Adipocyte (in vitro differentiated cells): ENCODE data around the gene POU3F1.

Experiments used
- DNase-seq: peaks from one replicate; pipeline ENCODE4 v3.0.0-alpha.2; 2015; ENCODE audit warnings: low read depth
- H3K27me3 ChIP-seq: replicated peaks from 2 replicates; pipeline ENCODE4 v1.7.0; 2013; ENCODE audit warnings: mild to moderate bottlenecking, low read length, moderate library complexity; ENCODE audit not compliant: control insufficient read depth, insufficient read depth
- H3K36me3 ChIP-seq: 2 replicates; pipeline ENCODE4 v1.7.0; 2013; ENCODE audit warnings: low read length, mild to moderate bottlenecking, moderate library complexity; ENCODE audit not compliant: control insufficient read depth, insufficient read depth, severe bottlenecking
- H3K4me1 ChIP-seq: 2 replicates; pipeline ENCODE4 v1.7.0; 2013; ENCODE audit warnings: mild to moderate bottlenecking, low read length, moderate library complexity; ENCODE audit not compliant: control insufficient read depth, insufficient read depth
- H3K4me3 ChIP-seq: 2 replicates; pipeline ENCODE4 v1.7.0; 2013; ENCODE audit warnings: mild to moderate bottlenecking, low read length, moderate library complexity
- H3K9ac ChIP-seq: 2 replicates; pipeline ENCODE4 v1.7.0; 2013; ENCODE audit warnings: mild to moderate bottlenecking, low read length, moderate library complexity
- H3K9me3 ChIP-seq: 2 replicates; pipeline ENCODE4 v1.7.0; 2013; ENCODE audit warnings: mild to moderate bottlenecking, low read length, moderate library complexity; ENCODE audit not compliant: control insufficient read depth

The POU3F1 gene

GRCh38 chr1:38031513-38031866 is 15.1 kb downstream of the POU3F1 start:
- no peak overlapping the region for H3K4me3 ChIP-seq
- H3K9ac ChIP-seq: no peak overlapping the region
- no peaks in the 10 kb centered on the region for H3K9me3 ChIP-seq
- no peaks in the 10 kb centered on the region for H3K36me3 ChIP-seq
- no peak for DNase-seq
- no peaks in the 10 kb centered on the region for H3K27me3 ChIP-seq
- H3K4me1 ChIP-seq: peaks cover 26% of the 10 kb centered on the region

- H3K36me3 ChIP-seq: peaks cover 5% of the 10 kb centered on the region
- H3K9ac ChIP-seq: peak overlapping the region; percentile 43
- no peak for DNase-seq
- H3K4me3 ChIP-seq: no peak overlapping the region
- no peaks in the 10 kb centered on the region for H3K27me3 ChIP-seq
- no peaks in the 10 kb centered on the region for H3K9me3 ChIP-seq
- peaks cover 26% of the 10 kb centered on the region for H3K4me1 ChIP-seq
Observed at GRCh38 chr1:38030596-38031512, 15.7 kb downstream of the POU3F1 start.

- Histone ChIP-seq H3K9ac (peak overlapping the region; percentile 43), H3K9me3 (no peaks in the 10 kb centered on the region), H3K27me3 (no peaks in the 10 kb centered on the region), H3K4me1 (peaks cover 26% of the 10 kb centered on the region), H3K36me3 (peaks cover 15% of the 10 kb centered on the region), H3K4me3 (no peak overlapping the region)
- DNase-seq: peak; percentile 34
Observed at GRCh38 chr1:38029685-38030511, 16.7 kb downstream of the POU3F1 start.

DNA sequence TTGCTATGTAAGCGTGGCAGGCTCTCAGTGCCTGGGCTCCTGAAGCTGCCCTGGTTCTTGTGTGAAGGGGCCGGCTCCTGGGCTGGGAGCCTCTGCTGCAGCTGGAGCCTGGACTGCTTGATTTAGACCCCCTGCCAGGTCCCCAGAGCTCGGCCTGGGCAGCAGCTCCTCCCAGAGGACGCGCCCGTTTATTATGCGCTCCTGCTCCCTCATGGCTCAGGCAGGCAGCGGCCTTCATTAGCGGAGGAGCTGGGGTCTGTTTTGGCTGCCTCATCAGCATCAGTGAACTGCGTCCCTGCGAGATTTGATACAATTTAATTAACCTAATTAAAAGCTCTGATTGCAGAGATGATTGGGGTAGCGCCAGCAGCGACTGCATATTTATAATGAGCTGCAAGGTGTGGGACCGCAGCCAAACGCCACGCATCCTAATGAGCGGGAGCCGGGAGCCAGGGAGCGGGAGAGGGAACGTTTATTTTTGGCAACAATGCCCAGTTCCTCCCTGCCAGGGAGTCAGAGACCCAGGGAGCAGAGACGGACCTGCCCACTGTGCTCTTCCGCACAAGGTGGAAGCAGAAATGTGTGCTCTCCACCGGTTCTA is 17.4 kb downstream of the POU3F1 start:
- H3K9me3 ChIP-seq: no peaks in the 10 kb centered on the region
- H3K27me3 ChIP-seq: no peaks in the 10 kb centered on the region
- no peak for DNase-seq
- no peak overlapping the region for H3K4me3 ChIP-seq
- H3K9ac ChIP-seq: peak overlapping the region; percentile 43
- peaks cover 26% of the 10 kb centered on the region for H3K4me1 ChIP-seq
- peaks cover 20% of the 10 kb centered on the region for H3K36me3 ChIP-seq

DNA sequence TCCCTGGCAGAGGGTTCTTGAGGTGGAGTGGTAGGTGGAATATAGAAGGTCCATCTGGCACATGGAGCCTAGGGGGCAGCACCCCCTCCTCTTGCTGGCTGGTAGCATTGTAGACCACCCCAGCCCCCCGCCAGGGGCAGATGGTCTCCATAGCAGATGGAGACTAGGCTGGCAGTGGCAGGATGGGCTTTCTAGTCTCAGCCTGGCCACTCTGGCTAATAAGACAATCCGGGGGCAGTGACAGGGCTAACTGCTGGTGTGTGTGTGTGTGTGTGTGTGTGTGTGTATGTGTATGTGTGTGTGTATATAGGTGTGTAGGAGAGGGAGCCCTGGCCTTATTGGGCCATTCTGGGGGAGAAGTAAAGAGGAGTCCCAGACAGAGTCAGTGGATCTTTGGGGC is 17.9 kb downstream of the POU3F1 start:
- Histone ChIP-seq H3K9ac (peak overlapping the region; percentile 20), H3K9me3 (no peaks in the 10 kb centered on the region), H3K4me3 (no peak overlapping the region), H3K27me3 (no peaks in the 10 kb centered on the region), H3K4me1 (peaks cover 26% of the 10 kb centered on the region), H3K36me3 (peaks cover 25% of the 10 kb centered on the region)
- DNase-seq: no peak

DNA sequence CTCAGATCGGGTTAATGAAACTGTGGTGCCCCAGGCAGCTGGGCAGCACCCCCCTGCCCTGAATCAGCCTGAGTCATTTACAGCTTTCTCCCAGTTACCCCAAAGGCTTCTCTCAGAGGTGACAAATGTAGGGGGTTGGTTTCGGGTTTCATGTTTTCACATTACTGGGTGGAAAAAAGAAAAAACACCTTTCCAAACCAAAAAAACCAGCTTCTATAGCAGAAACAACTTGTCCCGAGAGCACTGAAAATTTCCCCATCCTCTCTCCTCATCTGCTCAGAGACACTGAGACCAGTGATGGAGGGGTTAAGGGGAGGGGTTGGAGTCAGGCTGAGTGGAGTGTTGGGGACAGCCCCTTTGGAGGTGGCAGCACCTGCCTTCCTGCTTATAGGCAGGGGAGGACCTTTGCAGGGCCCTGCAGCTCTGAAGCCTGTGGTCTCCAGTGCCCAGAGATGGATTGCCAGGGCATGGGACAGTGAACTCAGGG is 18.4 kb downstream of the POU3F1 start:
- Histone ChIP-seq H3K36me3 (peaks cover 31% of the 10 kb centered on the region), H3K4me1 (peaks cover 26% of the 10 kb centered on the region), H3K9ac (no peak overlapping the region), H3K27me3 (no peaks in the 10 kb centered on the region), H3K9me3 (no peaks in the 10 kb centered on the region), H3K4me3 (no peak overlapping the region)
- DNase-seq: no peak

- Histone ChIP-seq H3K4me3 (no peak overlapping the region), H3K27me3 (no peaks in the 10 kb centered on the region), H3K36me3 (peaks cover 38% of the 10 kb centered on the region), H3K9me3 (no peaks in the 10 kb centered on the region), H3K4me1 (peaks cover 26% of the 10 kb centered on the region), H3K9ac (no peak overlapping the region)
- DNase-seq: no peak
Observed at GRCh38 chr1:38027201-38028104, 19.1 kb downstream of the POU3F1 start.

DNA sequence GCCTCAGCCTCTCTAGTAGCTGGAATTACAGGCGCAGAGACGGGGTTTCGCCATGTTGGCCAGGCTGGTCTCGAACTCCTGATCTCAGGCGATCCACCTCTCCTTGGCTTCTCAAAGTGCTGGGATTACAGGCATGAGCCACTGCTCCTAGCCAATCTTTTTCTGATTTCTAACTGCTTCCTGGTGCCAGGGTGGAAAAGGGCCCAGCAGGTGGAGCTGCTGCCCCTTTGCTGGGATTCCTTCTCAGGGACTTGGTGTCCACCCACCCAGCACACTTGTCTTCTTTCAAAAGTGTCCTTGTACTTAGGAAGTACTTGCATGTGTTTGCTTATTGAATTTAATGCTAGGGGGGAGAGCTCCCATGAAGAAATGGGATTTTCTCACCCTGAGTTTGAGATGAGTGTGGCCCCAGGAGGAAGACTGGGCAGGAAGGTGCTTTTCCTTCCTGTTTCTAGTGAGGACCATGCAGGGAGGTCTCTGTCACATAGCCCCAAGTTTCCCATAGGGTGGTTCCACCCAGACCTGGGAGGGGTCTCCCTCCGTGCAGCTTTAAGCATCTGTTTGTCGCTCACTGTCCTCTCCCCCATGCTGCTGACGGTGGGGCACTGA is 19.9 kb downstream of the POU3F1 start:
- H3K36me3 ChIP-seq: peaks cover 45% of the 10 kb centered on the region
- peak; percentile 60 for DNase-seq
- H3K9me3 ChIP-seq: no peaks in the 10 kb centered on the region
- H3K4me3 ChIP-seq: no peak overlapping the region
- peaks cover 26% of the 10 kb centered on the region for H3K4me1 ChIP-seq
- no peaks in the 10 kb centered on the region for H3K27me3 ChIP-seq
- H3K9ac ChIP-seq: no peak overlapping the region

DNA sequence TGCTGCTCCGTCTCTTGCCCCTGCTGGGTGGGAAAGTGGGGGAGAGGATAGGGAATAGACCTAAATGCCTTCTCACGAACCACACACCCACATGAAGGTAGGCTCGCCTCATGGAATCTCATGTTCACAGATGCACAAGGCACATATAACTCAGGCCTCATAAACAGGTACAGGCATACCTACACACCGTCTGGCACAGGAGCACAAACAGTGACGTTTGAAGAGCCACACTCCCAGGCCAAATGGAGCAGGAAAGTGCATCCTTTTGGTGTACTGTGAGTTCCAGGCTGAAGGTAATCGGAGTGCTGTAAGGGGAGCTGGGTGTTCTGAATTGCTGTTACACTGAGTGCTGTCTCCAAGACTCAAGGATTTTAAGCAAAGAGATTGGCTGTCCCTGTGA is 20.9 kb downstream of the POU3F1 start:
- H3K36me3 ChIP-seq: peaks cover 53% of the 10 kb centered on the region

DNA sequence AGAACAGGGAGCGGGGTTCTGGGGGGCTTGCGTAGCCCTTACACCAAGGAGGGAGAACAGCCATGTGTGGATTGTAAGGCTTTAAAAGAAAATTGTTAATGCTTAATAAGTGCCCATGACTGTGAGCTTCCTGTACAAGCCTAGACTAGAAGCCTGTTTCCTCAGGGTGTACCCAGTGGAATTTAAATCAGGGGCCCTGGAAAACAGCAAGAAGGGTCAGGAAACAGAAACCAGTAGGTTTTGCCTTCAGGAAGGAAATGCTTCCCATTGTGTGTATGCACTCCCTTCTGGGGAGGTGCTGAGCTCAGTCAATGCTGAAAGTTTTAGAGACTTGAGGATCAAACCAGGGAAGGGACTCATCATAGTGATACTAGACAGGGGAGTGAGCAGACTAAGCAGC is 21.4 kb downstream of the POU3F1 start:
- Histone ChIP-seq H3K27me3 (no peaks in the 10 kb centered on the region), H3K4me3 (no peak overlapping the region), H3K9ac (no peak overlapping the region), H3K9me3 (no peaks in the 10 kb centered on the region), H3K4me1 (peaks cover 24% of the 10 kb centered on the region), H3K36me3 (peaks cover 57% of the 10 kb centered on the region)
- no peak for DNase-seq

More for the DNA sequence above, 20.9 kb downstream of the POU3F1 start:
- Histone ChIP-seq H3K4me1 (peaks cover 24% of the 10 kb centered on the region), H3K4me3 (no peak overlapping the region), H3K27me3 (no peaks in the 10 kb centered on the region), H3K9me3 (no peaks in the 10 kb centered on the region), H3K9ac (no peak overlapping the region)
- DNase-seq: no peak
